Measurements from ENCODE around the gene RNF121. TPM values are rescaled to one million over a fixed set of nuclear protein-coding genes. Genes with fewer than 3 reads are reported as not detected.
A peak's percentile ranks its signal among the peaks of the same experiment; 100 is the strongest.
"Not testable (repeated sequence)": the region's sequence is repeated elsewhere in the genome, so short reads cannot be mapped to it uniquely, and the experiment has no call there.

Gene RNF121
- total RNA-seq (10 to 100 TPM; 17.4 to 32.2 (median 27.0) TPM), polyA plus RNA-seq (10 to 100 TPM; 22.1 to 28.8 TPM)
- long read RNA-seq, donor 1, transcript RNF121-201 (9 exons, 2,625 nt) = major isoform, 5 of 24 reads
- long read RNA-seq, donor 1, partial matches to known transcripts = 10 of 24 reads
- long read RNA-seq, donor 1, other reads (novel, unspliced or antisense) = 7 of 24 reads
- long read RNA-seq, donor 2, transcript RNF121-201 (9 exons, 2,625 nt) = major isoform, 11 of 14 reads
- long read RNA-seq, donor 2, partial matches to known transcripts = 0 of 14 reads
- long read RNA-seq, donor 2, other reads (novel, unspliced or antisense) = 0 of 14 reads
- long read RNA-seq, donor 3, transcript RNF121-201 (9 exons, 2,625 nt) = major isoform, 6 of 20 reads
- long read RNA-seq, donor 3, partial matches to known transcripts = 1 of 20 reads
- long read RNA-seq, donor 3, other reads (novel, unspliced or antisense) = 10 of 20 reads

GRCh38 chr11:71928737-71929443 lies at the start of gene RNF121:
TSS of gene RNF121 (plus strand) at chr11:71929046. CDS start at chr11:71929062, 16 bp downstream.
- intact Hi-C loops (cut with DNase I) = no loop called here
- TF ChIP-seq POLR2A (IDR thresholded peaks at IDR 0.05) (peak; percentile 28), EP300 (IDR thresholded peaks at IDR 0.05) (no peak)
- Histone ChIP-seq H3K4me3 (peak within 1 kb of the TSS; percentile 89), H3K4me1 (ENCODE audit: insufficient read depth) (peaks cover 10% of the 10 kb centered on the region), H3K36me3 (no peaks in the 10 kb centered on the region), H3K27ac (peak within 1 kb of the TSS; percentile 16 to 81), H3K9me3 (no peaks in the 10 kb centered on the region), H3K27me3 (no peaks in the 10 kb centered on the region)
- peak; percentile 95 to 97 (median 96) for DNase-seq
- 0 to 1% (median 1%) methylated on average over 32 of the region's 32 CpGs for WGBS, 3 donors

GRCh38 chr11:71885806-71886205 lies 43.0 kb upstream of the RNF121 start:
- H3K4me1 ChIP-seq (ENCODE audit: insufficient read depth); H3K27me3 ChIP-seq; H3K36me3 ChIP-seq; H3K9me3 ChIP-seq; intact Hi-C loops (cut with DNase I); H3K4me3 ChIP-seq; H3K27ac ChIP-seq; DNase-seq: not testable (repeated sequence)
- 96 to 97% (median 97%) methylated on average over 12 of the region's 12 CpGs for WGBS, 3 donors

DNA sequence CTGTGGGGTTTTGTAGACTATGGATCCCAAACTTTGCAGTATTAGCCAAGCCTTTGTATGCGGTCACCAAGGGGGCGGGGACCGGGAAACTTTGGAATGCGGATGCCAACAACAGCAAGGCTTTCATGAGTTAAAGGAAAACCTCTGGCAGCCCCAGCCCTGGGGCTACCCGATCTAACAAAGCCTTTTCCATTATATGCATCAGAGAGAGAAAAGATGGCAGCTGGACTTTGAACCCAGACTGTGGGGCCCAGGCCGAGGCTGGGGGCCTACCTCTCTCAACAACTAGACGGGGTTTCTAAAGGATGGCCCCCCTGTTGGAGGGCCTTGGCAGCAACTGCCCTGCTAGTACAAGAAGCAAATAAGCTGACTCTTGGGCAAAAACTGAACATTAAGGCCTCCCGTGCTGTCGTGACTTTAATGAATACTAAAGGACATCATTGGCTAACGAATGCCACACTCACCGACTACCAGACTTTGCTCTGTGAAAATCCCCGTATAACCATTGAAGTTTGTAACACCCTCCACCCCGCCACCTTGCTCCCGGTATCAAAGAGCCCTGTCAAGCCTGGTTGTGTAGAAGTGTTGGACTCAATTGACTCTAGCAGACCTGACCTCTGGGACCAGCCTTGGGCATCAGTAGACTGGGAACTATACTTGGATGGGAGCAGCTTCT lies 40.4 kb upstream of the RNF121 start:
- intact Hi-C loops (cut with DNase I); H3K27ac ChIP-seq; H3K9me3 ChIP-seq; DNase-seq; H3K36me3 ChIP-seq; H3K4me3 ChIP-seq; H3K27me3 ChIP-seq; H3K4me1 ChIP-seq (ENCODE audit: insufficient read depth): not testable (repeated sequence)
- WGBS, 3 donors = 94 to 95% (median 94%) methylated on average over 14 of the region's 14 CpGs

- H3K27ac ChIP-seq; H3K36me3 ChIP-seq; H3K27me3 ChIP-seq; H3K9me3 ChIP-seq; DNase-seq; H3K4me1 ChIP-seq (ENCODE audit: insufficient read depth); H3K4me3 ChIP-seq; intact Hi-C loops (cut with DNase I): not testable (repeated sequence)
- WGBS, 3 donors = 93 to 95% (median 94%) methylated on average over 14 of the region's 14 CpGs
These were observed 39.5 kb upstream of the RNF121 start for GRCh38 chr11:71889181-71889872.

- intact Hi-C loops (cut with DNase I) = no loop called here
- no peak for DNase-seq
- Histone ChIP-seq H3K9me3 (no peaks in the 10 kb centered on the region), H3K4me1 (ENCODE audit: insufficient read depth) (no peaks in the 10 kb centered on the region), H3K36me3 (no peaks in the 10 kb centered on the region), H3K27me3 (no peaks in the 10 kb centered on the region), H3K27ac (no peak overlapping the region), H3K4me3 (no peak overlapping the region)
- 95 to 96% (median 96%) methylated on average over 12 of the region's 12 CpGs for WGBS, 3 donors
- TF ChIP-seq EP300 (IDR thresholded peaks at IDR 0.05) (no peak), POLR2A (IDR thresholded peaks at IDR 0.05) (no peak)
- TF ChIP-seq, protein P1, sequence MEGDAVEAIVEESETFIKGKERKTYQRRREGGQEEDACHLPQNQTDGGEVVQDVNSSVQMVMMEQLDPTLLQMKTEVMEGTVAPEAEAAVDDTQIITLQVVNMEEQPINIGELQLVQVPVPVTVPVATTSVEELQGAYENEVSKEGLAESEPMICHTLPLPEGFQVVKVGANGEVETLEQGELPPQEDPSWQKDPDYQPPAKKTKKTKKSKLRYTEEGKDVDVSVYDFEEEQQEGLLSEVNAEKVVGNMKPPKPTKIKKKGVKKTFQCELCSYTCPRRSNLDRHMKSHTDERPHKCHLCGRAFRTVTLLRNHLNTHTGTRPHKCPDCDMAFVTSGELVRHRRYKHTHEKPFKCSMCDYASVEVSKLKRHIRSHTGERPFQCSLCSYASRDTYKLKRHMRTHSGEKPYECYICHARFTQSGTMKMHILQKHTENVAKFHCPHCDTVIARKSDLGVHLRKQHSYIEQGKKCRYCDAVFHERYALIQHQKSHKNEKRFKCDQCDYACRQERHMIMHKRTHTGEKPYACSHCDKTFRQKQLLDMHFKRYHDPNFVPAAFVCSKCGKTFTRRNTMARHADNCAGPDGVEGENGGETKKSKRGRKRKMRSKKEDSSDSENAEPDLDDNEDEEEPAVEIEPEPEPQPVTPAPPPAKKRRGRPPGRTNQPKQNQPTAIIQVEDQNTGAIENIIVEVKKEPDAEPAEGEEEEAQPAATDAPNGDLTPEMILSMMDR (IDR thresholded peaks at IDR 0.05) = no peak
These were observed 32.9 kb upstream of the RNF121 start for GRCh38 chr11:71895961-71896360.

GRCh38 chr11:71901137-71901536 lies 27.7 kb upstream of the RNF121 start:
- H3K4me1 ChIP-seq (ENCODE audit: insufficient read depth); H3K27me3 ChIP-seq; H3K36me3 ChIP-seq; H3K4me3 ChIP-seq; intact Hi-C loops (cut with DNase I); DNase-seq; H3K9me3 ChIP-seq; H3K27ac ChIP-seq: not testable (repeated sequence)
- WGBS, 3 donors = 63 to 74% (median 64%) methylated on average over 14 of the region's 14 CpGs

Data from ovary (tissue), 10 donors.